Cerebellar nuclear complex (tissue), 1 donor: Measurements from ENCODE around the gene GIT1.

ENCODE experiments used
- DNase-seq, 2 experiments: peaks; one replicate each; lab custom pipeline; 2025; lab: John Stamatoyannopoulos, UW

The GIT1 gene, protein sequence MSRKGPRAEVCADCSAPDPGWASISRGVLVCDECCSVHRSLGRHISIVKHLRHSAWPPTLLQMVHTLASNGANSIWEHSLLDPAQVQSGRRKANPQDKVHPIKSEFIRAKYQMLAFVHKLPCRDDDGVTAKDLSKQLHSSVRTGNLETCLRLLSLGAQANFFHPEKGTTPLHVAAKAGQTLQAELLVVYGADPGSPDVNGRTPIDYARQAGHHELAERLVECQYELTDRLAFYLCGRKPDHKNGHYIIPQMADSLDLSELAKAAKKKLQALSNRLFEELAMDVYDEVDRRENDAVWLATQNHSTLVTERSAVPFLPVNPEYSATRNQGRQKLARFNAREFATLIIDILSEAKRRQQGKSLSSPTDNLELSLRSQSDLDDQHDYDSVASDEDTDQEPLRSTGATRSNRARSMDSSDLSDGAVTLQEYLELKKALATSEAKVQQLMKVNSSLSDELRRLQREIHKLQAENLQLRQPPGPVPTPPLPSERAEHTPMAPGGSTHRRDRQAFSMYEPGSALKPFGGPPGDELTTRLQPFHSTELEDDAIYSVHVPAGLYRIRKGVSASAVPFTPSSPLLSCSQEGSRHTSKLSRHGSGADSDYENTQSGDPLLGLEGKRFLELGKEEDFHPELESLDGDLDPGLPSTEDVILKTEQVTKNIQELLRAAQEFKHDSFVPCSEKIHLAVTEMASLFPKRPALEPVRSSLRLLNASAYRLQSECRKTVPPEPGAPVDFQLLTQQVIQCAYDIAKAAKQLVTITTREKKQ

DNA sequence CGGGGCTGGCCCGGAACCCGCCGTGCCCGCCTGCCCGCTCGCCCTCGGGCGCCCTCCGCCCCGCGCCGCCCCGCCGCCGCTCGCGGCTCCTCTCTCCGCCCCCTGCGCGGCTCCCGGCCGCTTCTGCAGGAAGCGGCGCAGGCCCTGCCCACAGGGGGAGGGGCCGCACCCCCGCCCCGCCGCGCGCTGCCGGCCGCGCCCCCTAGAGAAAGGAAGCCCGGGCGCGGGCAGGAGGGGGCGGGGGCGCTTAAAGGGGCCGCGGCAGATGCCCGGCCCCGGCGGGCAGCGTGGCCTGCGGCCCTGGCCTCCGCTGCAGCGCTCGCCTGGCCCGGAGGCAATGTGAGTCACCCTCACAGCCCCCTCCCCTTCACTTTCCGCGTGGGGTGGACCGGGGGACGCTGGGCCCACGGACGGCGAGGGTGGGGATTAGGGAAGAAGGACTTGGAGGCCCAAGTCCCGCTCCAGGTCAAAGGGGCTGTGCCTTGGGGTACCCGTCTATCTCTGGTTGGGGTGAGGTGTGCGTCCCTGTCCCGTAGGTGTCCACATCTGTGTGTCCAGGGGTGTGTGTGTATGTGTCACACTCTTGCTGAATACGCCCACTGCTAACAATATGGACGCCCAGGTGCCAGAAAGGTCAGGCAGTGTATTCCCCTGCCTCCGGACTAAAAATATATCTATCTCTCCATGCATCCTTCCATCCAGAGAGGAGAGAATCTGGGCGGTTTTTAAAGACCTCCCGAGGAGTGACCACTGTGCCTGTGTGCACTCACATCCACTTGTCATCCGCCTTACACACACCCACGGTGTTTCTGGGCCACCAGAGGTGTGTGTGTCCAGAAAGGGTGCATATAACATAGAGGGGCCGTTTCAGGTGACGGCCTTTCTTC lies at the start of gene GIT1:
Gene GIT1 (minus strand): TSS at position 125 of the 887 bp plus-strand sequence. CDS start 270 bp downstream, outside the sequence.
- DNase-seq = no peak

DNA sequence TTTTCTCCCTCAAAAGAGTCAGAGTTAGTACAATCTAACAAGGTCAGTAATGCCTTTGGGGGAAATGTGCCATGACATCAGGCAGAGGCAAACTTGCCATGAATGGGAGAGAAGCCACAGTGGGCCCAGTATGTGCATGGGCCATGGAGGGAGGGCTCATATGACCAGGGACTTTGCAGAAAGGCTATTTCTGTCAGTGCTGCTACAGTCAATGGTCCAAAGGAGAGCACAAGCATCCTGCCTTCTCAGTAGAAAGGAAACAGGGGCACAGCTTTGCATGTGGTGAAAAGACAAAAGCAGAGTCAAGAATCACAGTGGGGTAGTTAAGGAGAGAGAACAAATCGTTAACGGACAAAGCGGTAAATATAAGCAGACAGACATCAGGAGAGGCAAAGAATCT lies 44.4 kb upstream of the GIT1 start:
- no peak for DNase-seq

DNA sequence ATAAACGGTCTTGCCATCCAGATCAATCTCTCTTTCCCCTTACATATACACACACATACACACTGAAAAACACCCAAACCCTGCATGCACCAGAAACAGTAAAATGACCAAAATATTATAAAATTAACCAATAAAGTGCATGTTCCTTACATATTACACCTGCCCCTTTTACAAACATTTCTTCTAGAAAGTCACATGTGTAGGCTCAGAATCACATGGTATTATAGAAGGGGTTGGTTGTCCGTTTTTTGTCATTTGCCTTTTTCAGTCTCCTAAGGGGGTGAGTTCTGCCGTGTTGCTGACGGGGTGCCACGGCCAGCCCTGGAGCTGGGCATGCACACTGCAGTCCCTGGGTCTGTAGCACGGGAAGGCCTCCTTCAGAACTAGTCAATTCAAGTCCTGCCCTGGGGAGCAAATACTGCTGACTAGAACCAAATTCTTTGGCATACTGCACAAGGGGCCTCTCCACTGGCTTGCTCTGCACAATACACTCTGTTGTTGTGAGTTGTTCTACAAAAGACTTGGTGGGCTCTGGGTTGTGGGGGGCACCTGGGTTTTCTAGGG lies 41.3 kb upstream of the GIT1 start:
- DNase-seq = no peak

DNA sequence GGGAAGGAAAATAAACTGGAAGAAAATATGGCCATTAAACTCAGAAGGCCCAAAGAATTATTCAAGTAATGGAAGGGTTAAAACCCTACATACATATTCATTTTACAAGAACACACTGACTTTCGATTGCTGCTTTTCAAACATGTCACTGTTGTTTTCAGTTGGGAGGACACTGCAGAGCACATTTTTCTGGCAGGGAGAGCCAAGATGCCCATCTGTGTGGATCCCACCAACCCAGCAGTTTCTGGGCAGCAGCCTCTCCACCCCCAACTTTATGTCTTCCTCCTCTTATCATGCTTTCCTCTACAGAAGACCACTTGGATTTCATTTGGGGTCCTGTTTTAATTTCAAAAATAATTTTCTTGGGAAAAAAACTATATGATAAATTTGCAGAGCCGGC lies 40.4 kb upstream of the GIT1 start:
- DNase-seq = no peak

DNA sequence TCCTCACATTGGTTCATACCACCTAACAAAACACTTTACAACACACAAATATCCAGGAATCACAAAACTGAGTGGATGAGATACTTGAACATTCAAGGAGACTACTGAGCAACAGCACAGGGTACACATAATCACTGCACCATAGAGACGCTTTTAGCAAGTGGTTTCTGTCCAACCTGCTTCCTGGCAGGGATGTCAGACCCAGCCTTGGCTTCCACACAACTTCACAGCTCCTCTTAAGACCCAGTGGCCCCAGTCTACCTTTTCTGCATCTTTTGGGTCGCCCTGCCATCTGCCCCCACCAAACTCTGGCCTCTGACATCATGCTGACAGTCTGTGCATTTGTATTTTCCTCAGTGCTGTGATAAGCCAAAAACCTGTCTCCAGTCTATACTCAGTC lies 39.2 kb upstream of the GIT1 start:
- no peak for DNase-seq

DNA sequence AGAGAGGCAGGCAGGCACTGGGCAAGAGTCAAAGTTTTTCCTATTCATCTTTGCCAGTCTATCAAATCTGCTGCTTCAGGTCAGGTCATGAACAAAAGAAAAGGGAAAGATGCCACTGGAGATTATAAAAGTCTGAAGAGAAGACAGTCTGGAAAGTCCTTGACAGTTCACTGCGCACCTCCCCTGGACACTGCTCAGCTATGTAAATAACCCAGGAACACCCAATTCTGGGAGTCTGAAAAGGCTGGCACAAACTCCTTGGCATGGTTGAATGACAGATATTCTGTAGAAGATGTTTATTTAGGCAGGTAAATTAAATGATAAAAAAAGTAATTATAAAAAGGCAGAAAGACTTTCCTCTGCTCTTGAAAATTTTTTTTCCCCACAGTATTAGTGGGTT lies 38.5 kb upstream of the GIT1 start:
- DNase-seq = no peak

DNA sequence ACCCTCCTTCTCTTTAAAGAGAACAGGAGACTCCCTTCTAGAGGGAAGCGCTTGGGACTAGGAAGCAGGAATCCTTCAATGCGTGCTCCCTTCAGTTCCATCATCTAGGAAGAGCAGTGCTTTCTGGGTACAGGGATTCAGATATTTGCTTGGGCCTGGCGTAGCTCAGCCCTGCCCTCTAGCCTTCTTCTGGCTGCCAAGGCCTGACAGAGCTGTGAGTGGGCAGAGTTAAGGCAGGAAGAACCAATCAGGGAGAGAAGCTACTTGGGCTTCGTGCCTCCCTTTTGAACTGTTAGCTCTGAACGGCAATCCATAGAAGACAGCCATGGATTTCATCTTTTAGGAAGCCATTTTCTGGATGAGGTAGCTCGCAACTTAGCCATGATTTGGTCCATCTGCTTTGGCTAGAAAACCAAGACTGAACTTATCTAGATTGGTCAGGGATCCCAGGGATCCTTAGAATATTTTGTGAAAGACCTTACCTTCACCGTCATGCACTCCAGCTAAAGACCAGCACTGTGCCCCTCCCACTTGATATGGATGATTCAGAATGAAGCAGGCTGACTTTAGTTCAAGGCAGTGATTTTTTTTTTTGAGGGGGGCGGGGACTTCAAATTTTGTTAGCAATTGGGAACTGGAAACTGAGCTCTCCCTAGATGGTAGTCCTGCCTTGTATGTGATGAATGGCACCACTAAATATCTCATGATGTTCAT lies 35.7 kb upstream of the GIT1 start:
- no peak for DNase-seq

DNA sequence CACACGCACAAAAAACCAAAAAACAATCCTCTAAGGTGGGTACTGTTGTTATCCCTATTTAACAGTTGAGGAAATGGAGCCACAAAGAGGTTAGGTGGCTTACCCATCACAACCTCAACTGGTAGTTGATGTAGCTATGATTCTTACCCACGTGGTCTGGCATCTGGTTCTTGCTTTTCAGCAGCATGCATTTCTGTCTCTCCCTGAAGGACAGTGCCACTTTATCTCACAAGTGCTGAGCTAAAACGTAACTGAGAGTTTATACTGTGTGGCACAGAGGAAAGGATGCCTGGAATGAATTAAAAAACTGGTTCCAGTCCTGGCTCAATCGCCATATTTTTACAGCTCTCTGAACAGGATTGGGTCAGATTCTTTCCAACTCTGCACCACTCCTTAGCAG lies 35.1 kb upstream of the GIT1 start:
- DNase-seq = no peak

DNA sequence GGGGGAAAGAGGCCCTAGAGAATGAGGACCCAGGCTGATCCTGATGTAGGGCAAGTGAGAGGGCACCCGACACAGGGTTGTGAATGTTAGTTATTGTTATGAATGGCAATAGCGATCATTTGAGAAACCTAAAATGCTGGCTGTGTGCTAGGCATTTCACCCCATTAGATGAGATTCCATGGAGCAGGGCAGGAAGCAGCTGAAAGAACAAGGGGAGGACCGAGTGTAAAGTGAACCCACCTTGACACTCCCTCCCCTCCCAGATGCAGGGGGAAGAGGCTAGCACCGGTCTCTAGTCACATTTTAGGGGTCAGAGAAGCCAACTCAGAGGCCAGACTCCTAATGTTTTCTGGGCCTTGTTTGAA lies 33.8 kb upstream of the GIT1 start:
- DNase-seq = no peak

DNA sequence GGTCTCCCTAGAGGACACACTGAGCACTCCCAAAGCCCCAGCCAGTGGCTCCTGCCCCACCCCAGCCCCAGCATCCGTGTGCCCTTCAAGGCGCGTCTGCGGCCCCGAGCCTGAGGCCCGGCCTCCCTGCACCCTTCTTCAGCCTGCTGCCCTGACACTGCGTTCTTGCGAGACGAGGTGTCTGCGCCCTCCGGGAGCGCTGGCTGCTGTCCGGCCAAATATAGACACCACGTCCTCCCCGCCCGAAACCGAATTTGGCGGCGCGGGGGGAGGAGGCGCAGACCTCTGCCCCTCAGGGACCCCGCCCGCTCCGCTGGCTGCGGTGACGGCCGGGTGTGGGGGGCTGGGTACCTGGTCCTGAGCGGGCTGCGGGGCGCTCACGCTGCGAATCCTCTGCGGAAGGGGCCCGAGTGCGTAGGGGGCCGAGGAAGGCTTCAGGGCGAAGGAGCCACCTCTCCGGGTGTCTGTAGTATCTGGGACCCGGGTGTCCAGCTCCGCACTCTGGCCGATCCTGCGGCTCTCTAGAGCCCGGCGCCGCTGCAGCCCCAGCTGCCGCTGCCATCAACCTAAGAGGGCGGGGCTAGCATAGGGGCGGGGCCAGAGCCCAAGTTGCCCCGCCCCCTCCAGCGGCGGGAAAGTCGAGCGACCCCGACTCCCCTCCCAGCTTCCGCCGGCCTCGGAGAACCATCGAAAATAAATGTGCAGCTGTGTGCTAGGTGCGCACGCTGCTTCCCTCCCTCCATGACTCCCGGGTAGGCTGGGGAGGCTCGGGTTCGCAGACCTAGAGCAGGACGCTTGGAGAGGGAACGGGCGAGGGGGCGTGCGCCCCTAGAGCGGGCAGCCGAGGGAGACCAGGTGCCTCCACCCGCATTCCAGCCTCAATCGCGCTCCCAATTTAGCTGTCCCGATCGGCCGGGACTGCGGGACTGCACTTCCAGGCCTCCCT lies 33.2 kb upstream of the GIT1 start, which contains the start of gene CORO6:
Gene CORO6 (minus strand): TSS at position 576 of the 946 bp plus-strand sequence. CDS start 1,491 bp downstream, outside the sequence.
- no peak for DNase-seq

DNA sequence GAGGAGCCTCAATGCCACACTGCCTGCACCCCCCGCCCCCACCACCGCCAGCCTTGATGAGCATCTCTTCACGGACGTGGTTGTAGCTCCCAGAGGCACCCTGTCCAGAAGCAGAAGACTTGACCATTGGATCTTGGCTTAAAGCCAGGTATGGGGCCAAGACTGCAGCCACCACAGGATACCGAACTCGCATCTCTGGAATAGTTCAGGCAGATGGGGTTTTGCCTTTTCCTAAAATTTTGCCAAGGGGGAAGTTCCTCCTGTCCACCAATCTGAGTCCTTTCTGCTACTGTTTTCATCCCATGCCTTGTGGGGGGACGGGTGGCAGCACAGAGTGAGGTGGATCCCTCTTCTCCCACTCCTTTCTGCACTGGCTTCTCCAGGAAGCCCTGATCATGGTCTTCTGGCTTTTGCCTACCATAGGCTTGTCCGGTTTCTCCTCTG lies 32.3 kb upstream of the GIT1 start:
- DNase-seq = no peak

DNA sequence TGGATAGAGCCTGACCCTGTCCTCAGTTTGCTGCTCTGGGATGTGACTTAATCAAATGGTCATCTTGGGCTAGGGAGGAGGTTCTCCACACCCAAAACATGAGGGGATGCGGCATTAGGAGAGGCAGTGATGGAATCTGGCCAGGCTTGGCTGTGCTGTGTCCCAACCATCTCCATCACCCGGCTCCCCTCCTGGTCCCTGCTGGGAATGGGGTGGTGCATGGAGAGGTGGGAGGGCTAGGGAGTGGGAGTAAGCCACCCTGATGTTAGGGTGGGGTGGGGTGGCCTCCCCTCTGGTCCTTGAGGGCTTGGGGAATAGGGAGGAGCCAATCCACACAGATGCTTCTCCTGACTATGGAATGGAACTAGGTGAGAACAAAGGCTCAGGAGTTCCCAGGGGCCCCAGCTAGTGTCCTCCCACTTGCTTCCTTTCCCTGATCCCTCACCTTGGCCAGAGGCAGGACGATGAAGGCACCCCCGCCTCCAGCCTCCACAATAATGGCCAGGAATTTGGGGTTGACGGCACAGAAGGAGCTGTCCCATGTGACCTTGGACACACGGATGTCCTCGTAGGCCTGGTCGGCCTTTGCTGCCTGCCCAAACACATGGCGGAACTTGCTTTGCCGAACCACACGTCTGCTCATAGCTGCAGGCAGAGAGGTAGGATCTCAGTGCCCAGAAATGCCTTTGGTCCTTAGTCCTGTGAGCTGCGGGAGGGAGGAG lies 31.5 kb upstream of the GIT1 start:
- no peak for DNase-seq

DNA sequence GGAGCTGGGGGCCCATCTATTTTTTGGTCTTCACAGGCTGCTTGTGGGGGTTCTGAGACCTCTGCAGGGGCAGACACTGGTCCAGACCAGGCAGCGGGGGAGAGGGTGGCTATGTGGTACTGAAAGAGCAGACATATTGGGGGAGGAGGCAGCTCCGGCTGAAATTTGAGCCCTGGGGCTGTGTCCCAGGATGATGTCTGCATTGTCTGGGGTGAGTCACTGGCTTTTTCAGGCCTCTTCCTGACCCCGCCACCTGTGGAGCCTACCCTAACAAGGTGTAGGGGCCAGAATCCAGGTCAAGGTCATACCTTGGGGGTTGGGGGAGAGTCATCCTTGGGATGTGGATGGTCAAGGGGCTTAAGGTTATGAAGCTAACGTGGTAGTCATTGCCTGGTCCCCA lies 30.8 kb upstream of the GIT1 start:
- DNase-seq = no peak

DNA sequence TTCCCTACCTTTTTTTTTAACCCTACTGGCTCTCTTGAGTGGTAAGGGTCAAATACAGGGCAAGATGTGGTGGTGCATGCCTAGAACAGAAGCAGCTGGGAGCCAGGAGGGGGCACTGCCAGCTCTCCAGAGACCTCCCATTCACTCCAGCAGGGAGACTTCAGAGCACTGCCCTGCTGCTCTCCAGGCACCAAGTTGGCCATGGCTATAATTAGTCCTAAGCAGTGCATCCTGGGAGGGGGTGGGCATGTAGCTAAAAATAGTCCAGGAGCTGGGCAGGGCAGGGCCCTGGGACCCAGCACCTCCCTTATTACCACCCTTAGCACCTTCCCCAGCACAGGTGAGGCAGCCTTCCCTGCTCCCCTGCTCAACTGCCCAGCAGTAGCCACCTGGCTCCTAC lies 29.8 kb upstream of the GIT1 start:
- no peak for DNase-seq

DNA sequence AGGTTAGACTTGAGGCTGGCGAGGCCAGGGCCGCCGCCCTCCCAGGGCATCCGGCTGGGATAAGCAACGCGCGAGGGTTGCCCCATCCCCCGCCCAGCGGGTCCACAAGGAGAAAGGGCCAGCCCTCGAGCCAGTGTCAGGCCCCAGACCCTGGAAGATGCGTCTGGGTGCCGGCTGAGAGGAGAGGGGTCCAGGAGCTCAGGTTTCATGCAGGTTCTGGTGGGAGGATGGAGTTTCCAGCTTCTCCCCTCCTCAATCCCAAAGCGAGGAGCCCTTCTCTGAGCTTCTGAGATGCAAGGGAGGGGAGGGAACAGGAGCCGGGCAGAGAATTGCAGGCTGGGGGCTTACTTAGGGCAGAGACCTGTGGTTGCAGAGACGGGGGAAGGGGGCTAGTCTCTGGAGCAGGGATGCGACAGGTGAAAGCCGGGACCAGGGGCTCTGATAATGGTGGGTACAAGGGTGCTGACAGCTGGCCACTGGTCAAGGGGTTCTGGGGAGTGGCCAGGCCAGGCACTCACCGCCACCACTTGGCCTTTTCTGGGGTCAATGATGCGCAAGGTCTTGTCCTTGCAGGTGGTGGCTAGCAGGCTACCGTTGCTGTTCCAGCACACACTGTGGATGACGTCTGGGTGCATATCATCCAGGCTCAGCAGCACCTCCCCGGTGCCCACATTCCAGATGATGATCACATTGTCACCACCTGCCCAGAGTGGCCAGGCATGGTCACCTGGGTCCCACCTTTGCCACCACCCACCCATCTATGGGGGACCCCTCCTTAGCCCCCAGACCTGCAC lies 29.0 kb upstream of the GIT1 start:
- no peak for DNase-seq

DNA sequence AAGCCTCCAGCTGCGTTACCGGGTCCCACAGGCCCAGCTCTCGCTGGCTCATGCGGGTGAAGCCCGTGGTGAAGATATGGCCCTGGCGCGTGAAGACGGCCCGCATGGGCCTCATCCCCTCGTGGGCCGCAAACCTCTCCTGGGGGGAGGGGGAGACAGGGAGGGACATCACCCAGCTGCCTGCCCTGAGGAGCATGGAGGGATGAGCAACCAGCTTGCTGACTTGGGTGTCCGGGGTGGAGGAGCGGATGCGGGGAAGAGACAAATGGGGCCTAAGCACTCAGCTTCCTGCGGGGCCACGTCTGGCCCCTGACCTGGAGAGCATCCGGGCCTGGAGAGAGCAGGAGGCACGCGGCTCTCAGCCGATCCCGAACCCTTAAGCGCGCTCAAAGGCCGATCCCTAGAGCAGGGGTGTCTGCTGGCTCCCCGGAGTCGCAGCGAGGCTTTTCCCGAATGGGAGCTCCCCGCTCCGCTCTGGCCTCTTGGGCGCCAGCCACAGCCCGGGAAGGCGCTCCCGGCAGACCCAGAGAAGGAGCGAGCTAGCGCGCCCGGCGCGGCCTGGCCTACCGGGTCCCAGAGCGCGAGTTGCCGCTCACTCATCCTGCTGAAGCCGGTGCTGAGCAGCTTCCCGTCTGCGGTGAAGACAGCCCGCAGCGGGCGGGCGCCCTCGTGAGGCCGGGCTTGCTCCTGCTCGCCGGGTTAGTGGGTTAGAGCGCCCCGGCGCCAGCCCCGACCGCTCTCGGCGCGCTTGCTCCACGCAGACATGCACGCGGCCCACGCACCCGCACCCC lies 28.2 kb upstream of the GIT1 start:
- no peak for DNase-seq

DNA sequence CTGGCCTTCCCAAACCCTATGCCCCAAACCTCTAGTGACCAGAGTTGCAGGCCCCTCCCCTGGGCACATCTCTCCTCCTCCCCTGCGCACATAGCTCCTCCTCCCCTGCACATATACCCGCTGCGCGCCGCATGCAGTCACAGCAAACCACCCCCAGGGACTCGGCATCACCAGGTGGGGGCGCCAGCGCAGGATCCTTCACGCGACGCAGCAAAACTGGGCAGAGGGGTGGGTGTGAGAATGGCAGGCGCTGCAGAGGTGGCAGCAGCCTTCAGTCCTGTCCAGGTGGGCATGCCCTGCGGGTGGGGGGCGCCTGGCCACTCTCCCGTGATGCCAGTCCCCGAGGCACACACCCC lies 27.7 kb upstream of the GIT1 start:
- DNase-seq = no peak
